A549 (cell line): ENCODE results near the gene CCDC188. TPM values are rescaled to one million over a fixed set of nuclear protein-coding genes. Genes with fewer than 3 reads are reported as not detected.

Experiments
- ATAC-seq, 2 experiments: fragments of 200-7000 bp in 1 of 2; fragments of >200 bp in 1 of 2; cut with Nextera tagmentation in 1 of 2; cut with Tn5 transposase in 1 of 2; 3 replicates each; pipeline versions ENCODE4 v1.8.0 to v1.9.1; 2018 to 2020; ENCODE audit warnings: mild to moderate bottlenecking in 1 of 2, moderate library complexity in 1 of 2
- CTCF ChIA-PET: fragments of 300-600 bp; sonication (Branson Sonifier 250); formaldehyde crosslinking; extraction: SDS; loops from one replicate; lab custom pipeline; 2021; ENCODE audit warnings: antibody characterized with exemption, inconsistent platforms; lab: Yijun Ruan, JAX
- POLR2A ChIA-PET: fragments of 350-600 bp; formaldehyde crosslinking; extraction: SDS; loops from one replicate; lab custom pipeline; 2021; ENCODE audit warnings: antibody characterized with exemption, inconsistent platforms; lab: Yijun Ruan, JAX
- DNase-seq, 2 experiments: peaks; one replicate each; pipeline versions ENCODE4 v3.0.0 to v3.0.0-alpha.2; 2011 to 2016; ENCODE audit warnings: low read depth in 1 of 2, low spot score in 1 of 2
- FAIRE-seq: peaks from 2 replicates; lab custom pipeline; 2011; peaks lifted over from hg19 to GRCh38; lab: Jason Lieb, UNC
- H3K27ac ChIP-seq, 2 experiments: fragments of >200 bp; sonication (Bioruptor Twin); formaldehyde crosslinking; 3 replicates each; pipeline ENCODE4 v1.5.1; 2016 to 2017
- H3K4me1 ChIP-seq: fragments of >200 bp; sonication (Bioruptor Twin); formaldehyde crosslinking; 3 replicates; pipeline ENCODE4 v1.6.1; 2016
- H3K4me2 ChIP-seq: fragments of >200 bp; sonication (Bioruptor Twin); formaldehyde crosslinking; 3 replicates; pipeline ENCODE4 v1.6.1; 2016
- H3K4me3 ChIP-seq: fragments of >200 bp; sonication (Bioruptor Twin); formaldehyde crosslinking; 3 replicates; pipeline ENCODE4 v1.5.1; 2016
- H3K9me3 ChIP-seq: fragments of >200 bp; sonication (Bioruptor Twin); formaldehyde crosslinking; 3 replicates; pipeline ENCODE4 v1.6.1; 2016
- CBX8 ChIP-seq: fragments of 200-600 bp; sonication (generic); IDR thresholded peaks from 2 replicates; pipeline ENCODE4 v1.6.1; 2016
- CHD2 ChIP-seq: fragments of 150-350 bp; IDR thresholded peaks from 2 replicates; pipeline ENCODE4 v1.6.1; 2014; ENCODE audit warnings: low read length; ENCODE audit not compliant: partially characterized antibody
- CHD4 ChIP-seq: fragments of 200-600 bp; sonication (generic); IDR thresholded peaks from 2 replicates; pipeline ENCODE4 v1.6.1; 2016; ENCODE audit warnings: antibody characterized with exemption, mild to moderate bottlenecking, borderline replicate concordance
- EHF ChIP-seq: fragments of 250-450 bp; sonication (Bioruptor Pico); IDR thresholded peaks from 2 replicates; pipeline ENCODE4 v1.5.0; 2020; ENCODE audit warnings: mild to moderate bottlenecking
- EP300 ChIP-seq, 2 experiments: fragments of >200 bp; sonication (Bioruptor Twin); formaldehyde crosslinking; IDR thresholded peaks; 2 replicates in 1 of 2; 3 replicates in 1 of 2; pipeline ENCODE4 v1.6.1; 2016 to 2017
- ESRRA ChIP-seq: fragments of 150-350 bp; IDR thresholded peaks from 2 replicates; pipeline ENCODE4 v1.6.1; 2014; ENCODE audit warnings: mild to moderate bottlenecking, low read length, borderline replicate concordance
- FOSL2 ChIP-seq, 2 experiments: fragments of 450-650 bp in 1 of 2; fragments of >200 bp in 1 of 2; sonication (Bioruptor Twin) in 1 of 2; formaldehyde crosslinking; IDR thresholded peaks; 2 replicates each; pipeline versions ENCODE4 v1.5.0 to v1.6.1; 2016 to 2020; ENCODE audit warnings: mild to moderate bottlenecking in 1 of 2, moderate library complexity in 1 of 2
- HEYL ChIP-seq: fragments of 250-450 bp; sonication (Bioruptor Pico); IDR thresholded peaks from 2 replicates; pipeline ENCODE4 v1.8.0; 2021; ENCODE audit warnings: mild to moderate bottlenecking, moderate library complexity
- HMGXB4 ChIP-seq: fragments of 250-450 bp; sonication (Bioruptor Pico); IDR thresholded peaks from 2 replicates; pipeline ENCODE4 v1.5.0; 2021; ENCODE audit warnings: mild to moderate bottlenecking, moderate library complexity, borderline replicate concordance
- HOXB5 ChIP-seq: fragments of 250-450 bp; sonication (Bioruptor Pico); IDR thresholded peaks from 2 replicates; pipeline ENCODE4 v1.5.0; 2020; ENCODE audit warnings: mild to moderate bottlenecking, moderate library complexity
- JUN ChIP-seq, 2 experiments: fragments of >200 bp; sonication (Bioruptor Twin); formaldehyde crosslinking; IDR thresholded peaks; 2 replicates in 1 of 2; 3 replicates in 1 of 2; pipeline ENCODE4 v1.6.1; 2016 to 2017
- JUNB ChIP-seq: fragments of >200 bp; sonication (Bioruptor Twin); formaldehyde crosslinking; IDR thresholded peaks from 2 replicates; pipeline ENCODE4 v1.6.1; 2016
- MAFK ChIP-seq: fragments of 450-650 bp; IDR thresholded peaks from 2 replicates; pipeline ENCODE4 v1.6.1; 2014; ENCODE audit not compliant: partially characterized antibody
- MYC ChIP-seq: IDR thresholded peaks from 2 replicates; pipeline ENCODE4 v1.6.1; 2012; ENCODE audit warnings: mild to moderate bottlenecking, inconsistent platforms, low read length, improper control_type of control experiment, borderline replicate concordance
- NR3C1 ChIP-seq: fragments of >200 bp; sonication (Bioruptor Twin); formaldehyde crosslinking; IDR thresholded peaks from 3 replicates; pipeline ENCODE4 v1.6.1; 2017
- PBX3 ChIP-seq: IDR thresholded peaks from 2 replicates; pipeline ENCODE4 v1.6.1; 2012
- PHF8 ChIP-seq: fragments of 200-600 bp; sonication (generic); IDR thresholded peaks from 2 replicates; pipeline ENCODE4 v1.6.1; 2016; ENCODE audit warnings: low read depth, mild to moderate bottlenecking, antibody characterized with exemption, moderate library complexity, borderline replicate concordance
- POLR2AphosphoS2 ChIP-seq: conservative IDR thresholded peaks from 2 replicates; pipeline ENCODE4 v1.6.1; 2012; ENCODE audit warnings: low read length, improper control_type of control experiment, inconsistent platforms
- RAD21 ChIP-seq, 2 experiments: fragments of >200 bp in 1 of 2; sonication (Bioruptor Twin) in 1 of 2; formaldehyde crosslinking in 1 of 2; IDR thresholded peaks in 1 of 2; conservative IDR thresholded peaks in 1 of 2; 2 replicates in 1 of 2; 3 replicates in 1 of 2; pipeline ENCODE4 v1.6.1; 2012 to 2018; ENCODE audit warnings: inconsistent platforms in 1 of 2
- REST ChIP-seq: fragments of 200-600 bp; sonication (generic); IDR thresholded peaks from 2 replicates; pipeline ENCODE4 v1.6.1; 2016; ENCODE audit warnings: antibody characterized with exemption, mild to moderate bottlenecking, moderate library complexity
- SMC3 ChIP-seq: fragments of >200 bp; sonication (Bioruptor Twin); formaldehyde crosslinking; IDR thresholded peaks from 3 replicates; pipeline ENCODE4 v1.6.1; 2018; ENCODE audit warnings: inconsistent platforms
- TFCP2L1 ChIP-seq: fragments of 250-450 bp; sonication (Bioruptor Pico); IDR thresholded peaks from 2 replicates; pipeline ENCODE4 v1.5.0; 2021; ENCODE audit warnings: mild to moderate bottlenecking
- TP53 ChIP-seq: fragments of 250-450 bp; sonication (Bioruptor Pico); IDR thresholded peaks from 2 replicates; pipeline ENCODE4 v1.5.0; 2021; ENCODE audit warnings: mild to moderate bottlenecking, moderate library complexity
- ZC3H11A ChIP-seq: fragments of 450-650 bp; IDR thresholded peaks from 2 replicates; pipeline ENCODE4 v1.6.1; 2014; ENCODE audit warnings: antibody characterized with exemption, mild to moderate bottlenecking
- ZSCAN20 ChIP-seq: fragments of 250-450 bp; sonication (Bioruptor Pico); IDR thresholded peaks from 2 replicates; pipeline ENCODE4 v1.8.0; 2022; ENCODE audit warnings: mild to moderate bottlenecking, moderate library complexity
- WGBS: methylation state at CpG from one replicate; pipeline ENCODE4 v1.1.6; 2017; ENCODE audit errors: missing lambda C conversion rate; 5-methylcytosine and 5-hydroxymethylcytosine counted together
- polyA plus RNA-seq, 4 experiments: library from polyadenylated mRNA; depleted of rRNA in 3 of 4; stranded (reverse); fragments of >200 nt; fragmentation: RNase III in 1 of 4; extraction: RNeasy Plus Mini Kit Qiagen cat#74134 plus additional on column Dnase treatment in 1 of 4; gene quantifications; 2 replicates in 3 of 4; 3 replicates in 1 of 4; pipeline ENCODE4 v1.2.3, GENCODE V29; 2011 to 2017
- TF ChIP-seq, protein P1 (sequence below): fragments of >200 bp; sonication (Bioruptor Twin); formaldehyde crosslinking; IDR thresholded peaks from 3 replicates; pipeline ENCODE4 v1.6.1; 2016
- TF ChIP-seq, protein P2 (sequence below): fragments of >200 bp; sonication (Bioruptor Twin); formaldehyde crosslinking; IDR thresholded peaks from 3 replicates; pipeline ENCODE4 v1.5.1; 2016
- TF ChIP-seq, protein P3 (sequence below): IDR thresholded peaks from 2 replicates; pipeline ENCODE4 v1.6.1; 2012

Gene CCDC188
- polyA plus RNA-seq, 2 of the 4 experiments (the other 2 are of a cell fraction): not detected

DNA sequence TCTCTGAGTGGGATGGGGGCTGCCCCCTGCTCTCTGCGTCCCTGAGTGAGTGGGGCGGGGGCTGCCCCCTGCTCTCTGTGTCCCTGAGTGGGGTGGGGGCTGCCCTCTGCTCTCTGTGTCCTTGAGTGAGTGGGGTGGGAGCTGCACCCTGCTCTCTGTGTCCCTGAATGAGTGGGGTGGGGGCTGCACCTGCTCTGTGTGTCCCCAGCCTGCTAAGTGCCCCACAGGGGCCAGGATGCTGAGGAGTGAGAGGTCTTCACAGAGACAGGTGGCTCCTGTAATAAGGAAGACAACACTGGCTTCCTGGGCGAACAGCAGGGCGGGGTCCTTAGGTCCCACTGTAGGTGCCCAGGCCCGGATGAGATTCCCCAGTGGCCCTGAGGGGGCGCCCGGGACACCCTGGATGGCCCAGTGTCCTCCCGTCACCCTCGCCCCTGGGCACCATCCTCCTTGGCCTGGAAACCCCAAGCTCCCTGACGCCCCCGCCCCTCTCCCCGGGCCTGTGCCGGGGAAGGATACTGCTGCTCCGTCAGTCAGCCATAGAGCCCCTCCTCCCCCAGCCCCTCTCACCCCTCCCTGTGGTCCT lies 3.8 kb upstream of the CCDC188 start:
- Histone ChIP-seq H3K27ac (no peak overlapping the region), H3K4me3 (no peak overlapping the region)
- FAIRE-seq (no peak), DNase-seq (peak in 1 of 2 experiments; percentile 16)
- TF ChIP-seq CHD2 (no peak), EP300 (IDR thresholded peaks at IDR 0.05) (no peak), TP53 (CRISPR knock-in tag) (no peak), EHF (CRISPR knock-in tag) (no peak), RAD21 (conservative IDR thresholded peaks at IDR 0.05 in 1 of 2, IDR thresholded peaks at IDR 0.05 in 1 of 2) (no peak), HOXB5 (no peak), HEYL (CRISPR knock-in tag) (no peak), MYC (no peak), POLR2AphosphoS2 (no peak), PBX3 (no peak), ZSCAN20 (CRISPR knock-in tag) (no peak), HMGXB4 (no peak), CBX8 (no peak), JUN (IDR thresholded peaks at IDR 0.05) (no peak), MAFK (no peak), ZC3H11A (no peak)
- TF ChIP-seq, protein P1, sequence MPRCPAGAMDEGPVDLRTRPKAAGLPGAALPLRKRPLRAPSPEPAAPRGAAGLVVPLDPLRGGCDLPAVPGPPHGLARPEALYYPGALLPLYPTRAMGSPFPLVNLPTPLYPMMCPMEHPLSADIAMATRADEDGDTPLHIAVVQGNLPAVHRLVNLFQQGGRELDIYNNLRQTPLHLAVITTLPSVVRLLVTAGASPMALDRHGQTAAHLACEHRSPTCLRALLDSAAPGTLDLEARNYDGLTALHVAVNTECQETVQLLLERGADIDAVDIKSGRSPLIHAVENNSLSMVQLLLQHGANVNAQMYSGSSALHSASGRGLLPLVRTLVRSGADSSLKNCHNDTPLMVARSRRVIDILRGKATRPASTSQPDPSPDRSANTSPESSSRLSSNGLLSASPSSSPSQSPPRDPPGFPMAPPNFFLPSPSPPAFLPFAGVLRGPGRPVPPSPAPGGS: no peak
- TF ChIP-seq, all 56 proteins: peak for 0
- 45% methylated on average over 5 of the region's 14 CpGs for WGBS
- ChIA-PET CTCF (interaction anchor here (0.6 to 7.1 kb wide), 3 partner anchors 131 to 140 kb away, joined by 3 to 92 read pairs (median 3); no protein-coding TSS in a partner anchor), POLR2A (no interaction called here)
- Histone ChIP-seq H3K4me2 (no peak overlapping the region), H3K4me1 (no peaks in the 10 kb centered on the region), H3K9me3 (no peaks in the 10 kb centered on the region)
- peak; percentile 19 to 43; a peak in 4 of 6 replicates for ATAC-seq

DNA sequence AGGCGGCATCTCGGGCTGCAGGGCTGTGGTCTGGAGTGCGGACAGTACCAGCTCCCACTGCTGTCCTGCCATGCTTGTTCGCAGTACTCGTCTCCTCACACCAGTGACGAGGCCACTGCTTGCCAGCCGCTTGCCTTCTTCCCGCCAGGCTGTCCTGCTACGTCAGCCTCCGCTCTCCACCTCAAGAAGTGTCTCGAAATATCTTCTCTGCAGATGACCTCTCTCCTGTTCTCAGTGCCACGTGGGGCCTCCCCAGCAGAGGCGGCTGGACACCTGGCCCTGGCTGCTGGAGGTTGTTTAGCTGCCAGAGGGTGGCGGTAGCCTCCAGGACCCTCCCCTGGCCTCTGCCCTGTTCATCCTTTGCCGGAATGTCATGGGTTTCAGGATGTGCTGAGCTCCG lies 3.1 kb upstream of the CCDC188 start:
- Histone ChIP-seq H3K4me2 (no peak overlapping the region), H3K9me3 (no peaks in the 10 kb centered on the region), H3K4me1 (no peaks in the 10 kb centered on the region), H3K4me3 (no peak overlapping the region), H3K27ac (no peak overlapping the region)
- no peak for DNase-seq
- ChIA-PET CTCF (interaction anchor here (0.6 to 7.1 kb wide), 7 partner anchors 10 to 159 kb away, joined by 3 to 92 read pairs (median 3); no protein-coding TSS in a partner anchor), POLR2A (no interaction called here)
- 90% methylated on average over 8 of the region's 16 CpGs for WGBS
- FAIRE-seq: no peak
- no peak for ATAC-seq
- no peak for TF ChIP-seq TFCP2L1
- no peak for TF ChIP-seq REST
- TF ChIP-seq, protein P2, sequence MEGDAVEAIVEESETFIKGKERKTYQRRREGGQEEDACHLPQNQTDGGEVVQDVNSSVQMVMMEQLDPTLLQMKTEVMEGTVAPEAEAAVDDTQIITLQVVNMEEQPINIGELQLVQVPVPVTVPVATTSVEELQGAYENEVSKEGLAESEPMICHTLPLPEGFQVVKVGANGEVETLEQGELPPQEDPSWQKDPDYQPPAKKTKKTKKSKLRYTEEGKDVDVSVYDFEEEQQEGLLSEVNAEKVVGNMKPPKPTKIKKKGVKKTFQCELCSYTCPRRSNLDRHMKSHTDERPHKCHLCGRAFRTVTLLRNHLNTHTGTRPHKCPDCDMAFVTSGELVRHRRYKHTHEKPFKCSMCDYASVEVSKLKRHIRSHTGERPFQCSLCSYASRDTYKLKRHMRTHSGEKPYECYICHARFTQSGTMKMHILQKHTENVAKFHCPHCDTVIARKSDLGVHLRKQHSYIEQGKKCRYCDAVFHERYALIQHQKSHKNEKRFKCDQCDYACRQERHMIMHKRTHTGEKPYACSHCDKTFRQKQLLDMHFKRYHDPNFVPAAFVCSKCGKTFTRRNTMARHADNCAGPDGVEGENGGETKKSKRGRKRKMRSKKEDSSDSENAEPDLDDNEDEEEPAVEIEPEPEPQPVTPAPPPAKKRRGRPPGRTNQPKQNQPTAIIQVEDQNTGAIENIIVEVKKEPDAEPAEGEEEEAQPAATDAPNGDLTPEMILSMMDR: no peak
- no peak for TF ChIP-seq NR3C1
- TF ChIP-seq SMC3: no peak
- TF ChIP-seq MYC: no peak
- no peak for TF ChIP-seq PHF8
- no peak for TF ChIP-seq ESRRA
- TF ChIP-seq FOSL2 (IDR thresholded peaks at IDR 0.05): no peak
- TF ChIP-seq FOSL2 (CRISPR knock-in tag; IDR thresholded peaks at IDR 0.05): no peak
- TF ChIP-seq, protein P3, sequence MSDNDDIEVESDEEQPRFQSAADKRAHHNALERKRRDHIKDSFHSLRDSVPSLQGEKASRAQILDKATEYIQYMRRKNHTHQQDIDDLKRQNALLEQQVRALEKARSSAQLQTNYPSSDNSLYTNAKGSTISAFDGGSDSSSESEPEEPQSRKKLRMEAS: no peak
- no peak for TF ChIP-seq JUNB
- no peak for TF ChIP-seq TP53 (CRISPR knock-in tag)
- TF ChIP-seq CHD2: no peak
- no peak for TF ChIP-seq CHD4
